ENCODE data around the gene CFAP68.

DNA sequence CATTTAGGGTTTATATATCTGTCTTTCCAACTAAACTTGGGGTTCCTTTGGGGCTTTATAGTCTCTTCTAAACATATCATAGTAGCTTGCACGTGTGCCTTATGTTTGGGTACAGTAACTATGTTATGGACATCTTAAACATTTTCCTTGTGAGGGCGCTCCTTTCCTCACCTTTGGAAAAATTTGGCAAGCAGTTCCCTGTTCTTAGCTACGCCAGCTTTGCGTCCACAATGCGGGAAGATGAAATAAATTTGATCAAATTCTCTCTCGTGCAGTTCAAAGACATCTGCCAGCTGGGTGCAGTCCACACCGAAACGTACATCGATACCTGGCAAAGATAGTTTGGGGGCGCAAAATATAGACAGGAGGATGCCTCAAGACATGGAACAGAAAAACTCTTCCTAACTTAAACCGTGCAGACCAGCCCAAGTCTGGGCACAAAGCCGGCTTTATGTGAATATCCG lies 924 bp upstream of the CFAP68 start:
- TF ChIP-seq, protein P1, sequence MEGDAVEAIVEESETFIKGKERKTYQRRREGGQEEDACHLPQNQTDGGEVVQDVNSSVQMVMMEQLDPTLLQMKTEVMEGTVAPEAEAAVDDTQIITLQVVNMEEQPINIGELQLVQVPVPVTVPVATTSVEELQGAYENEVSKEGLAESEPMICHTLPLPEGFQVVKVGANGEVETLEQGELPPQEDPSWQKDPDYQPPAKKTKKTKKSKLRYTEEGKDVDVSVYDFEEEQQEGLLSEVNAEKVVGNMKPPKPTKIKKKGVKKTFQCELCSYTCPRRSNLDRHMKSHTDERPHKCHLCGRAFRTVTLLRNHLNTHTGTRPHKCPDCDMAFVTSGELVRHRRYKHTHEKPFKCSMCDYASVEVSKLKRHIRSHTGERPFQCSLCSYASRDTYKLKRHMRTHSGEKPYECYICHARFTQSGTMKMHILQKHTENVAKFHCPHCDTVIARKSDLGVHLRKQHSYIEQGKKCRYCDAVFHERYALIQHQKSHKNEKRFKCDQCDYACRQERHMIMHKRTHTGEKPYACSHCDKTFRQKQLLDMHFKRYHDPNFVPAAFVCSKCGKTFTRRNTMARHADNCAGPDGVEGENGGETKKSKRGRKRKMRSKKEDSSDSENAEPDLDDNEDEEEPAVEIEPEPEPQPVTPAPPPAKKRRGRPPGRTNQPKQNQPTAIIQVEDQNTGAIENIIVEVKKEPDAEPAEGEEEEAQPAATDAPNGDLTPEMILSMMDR (IDR thresholded peaks at IDR 0.05) = no peak
- no peak for TF ChIP-seq POLR2A (IDR thresholded peaks at IDR 0.05)

Data from thyroid gland (tissue), 4 donors.